GM12891 (cell line): ENCODE results near the gene PEDS1.
"Not testable (repeated sequence)": the region's sequence is repeated elsewhere in the genome, so short reads cannot be mapped to it uniquely, and the experiment has no call there.

Source experiments
- DNase-seq: peaks from one replicate; pipeline ENCODE4 v3.0.0; 2011; ENCODE audit warnings: low spot score; ENCODE audit not compliant: insufficient read length
- FAIRE-seq: peaks from 2 replicates; lab custom pipeline; 2011; peaks lifted over from hg19 to GRCh38; lab: Jason Lieb, UNC
- PAX5 ChIP-seq: IDR thresholded peaks from 2 replicates; pipeline ENCODE4 v1.6.1; 2011; ENCODE audit warnings: low read length, moderate library complexity, mild to moderate bottlenecking; ENCODE audit not compliant: insufficient read depth, severe bottlenecking
- POLR2A ChIP-seq: IDR thresholded peaks from 2 replicates; pipeline ENCODE4 v1.6.1; 2011; ENCODE audit warnings: low read depth, low read length, control low read depth
- POLR2AphosphoS5 ChIP-seq: IDR thresholded peaks from 2 replicates; pipeline ENCODE4 v1.6.1; 2011; ENCODE audit warnings: low read depth, low read length, control low read depth
- POU2F2 ChIP-seq: IDR thresholded peaks from 2 replicates; pipeline ENCODE4 v1.6.1; 2011; ENCODE audit warnings: low read depth, mild to moderate bottlenecking, control low read depth, low read length, moderate library complexity
- SPI1 ChIP-seq: IDR thresholded peaks from 2 replicates; pipeline ENCODE4 v1.6.1; 2011; ENCODE audit warnings: low read depth, low read length, control low read depth
- TAF1 ChIP-seq: IDR thresholded peaks from 2 replicates; pipeline ENCODE4 v1.6.1; 2011; ENCODE audit warnings: low read depth, low read length, control low read depth

The PEDS1 gene

GRCh38 chr20:50146214-50146613 lies 7.3 kb downstream of the PEDS1 start:
- TF ChIP-seq TAF1 (no peak), SPI1 (no peak)
- FAIRE-seq = no peak
- DNase-seq = no peak

- DNase-seq = no peak
- FAIRE-seq = no peak
- TF ChIP-seq PAX5 (no peak), POLR2A (no peak), POLR2AphosphoS5 (no peak), TAF1 (no peak), SPI1 (no peak), POU2F2 (no peak)
Observed at GRCh38 chr20:50145566-50145965, 8.0 kb downstream of the PEDS1 start.

- no peak for TF ChIP-seq SPI1
- TF ChIP-seq POLR2A = no peak
- TF ChIP-seq POU2F2 = no peak
- TF ChIP-seq PAX5 = no peak
- TF ChIP-seq POLR2AphosphoS5 = no peak
- TF ChIP-seq TAF1 = no peak
- FAIRE-seq (no peak), DNase-seq (no peak)
Observed at GRCh38 chr20:50144362-50144761, 9.2 kb downstream of the PEDS1 start.

GRCh38 chr20:50142812-50143211 lies 10.7 kb downstream of the PEDS1 start:
- DNase-seq (no peak), FAIRE-seq (no peak)
- TF ChIP-seq SPI1 = no peak
- no peak for TF ChIP-seq POLR2A
- TF ChIP-seq POU2F2 = no peak
- no peak for TF ChIP-seq TAF1
- TF ChIP-seq POLR2AphosphoS5 = no peak
- no peak for TF ChIP-seq PAX5

- DNase-seq (no peak), FAIRE-seq (no peak)
- TF ChIP-seq TAF1 (no peak), POLR2A (no peak), POU2F2 (no peak), PAX5 (no peak), SPI1 (no peak), POLR2AphosphoS5 (no peak)
Observed at GRCh38 chr20:50141811-50142561, 11.5 kb downstream of the PEDS1 start.

- FAIRE-seq (no peak), DNase-seq (no peak)
- TF ChIP-seq PAX5 (no peak), POU2F2 (no peak), TAF1 (no peak), SPI1 (no peak), POLR2A (no peak), POLR2AphosphoS5 (no peak)
Observed at GRCh38 chr20:50141018-50141675, 12.4 kb downstream of the PEDS1 start.

- DNase-seq (no peak), FAIRE-seq (no peak)
- TF ChIP-seq SPI1 (no peak), PAX5 (no peak), POLR2AphosphoS5 (no peak), POU2F2 (no peak), POLR2A (no peak), TAF1 (no peak)
Observed at GRCh38 chr20:50140339-50140859, 13.1 kb downstream of the PEDS1 start.

GRCh38 chr20:50138479-50139393 lies 14.8 kb downstream of the PEDS1 start:
- FAIRE-seq (no peak), DNase-seq (no peak)
- no peak for TF ChIP-seq POLR2A
- no peak for TF ChIP-seq PAX5
- no peak for TF ChIP-seq TAF1
- no peak for TF ChIP-seq POLR2AphosphoS5
- no peak for TF ChIP-seq SPI1
- TF ChIP-seq POU2F2 = no peak

GRCh38 chr20:50138120-50138478 lies 15.4 kb downstream of the PEDS1 start:
- FAIRE-seq = no peak
- DNase-seq = no peak
- TF ChIP-seq POLR2AphosphoS5 = no peak
- no peak for TF ChIP-seq POU2F2
- no peak for TF ChIP-seq PAX5
- no peak for TF ChIP-seq POLR2A
- no peak for TF ChIP-seq TAF1
- no peak for TF ChIP-seq SPI1

GRCh38 chr20:50137702-50138101 lies 15.8 kb downstream of the PEDS1 start:
- not testable (repeated sequence) for DNase-seq, FAIRE-seq
